ENCODE data around the gene VTA1. TPM values are rescaled to one million over a fixed set of nuclear protein-coding genes. Genes with fewer than 3 reads are reported as not detected.

VTA1 gene
- total and polyA plus RNA-seq, 7 donors, result 33.3 to 62.0 (median 39.3) TPM

- intact Hi-C loops (cut with DNase I), result no loop called here
- H3K4me3 ChIP-seq, result no peak overlapping the region
These were observed 115.2 kb downstream of the VTA1 start for GRCh38 chr6:142262231-142262630.

GRCh38 chr6:142265476-142265875 lies 118.4 kb downstream of the VTA1 start:
- Histone ChIP-seq H3K4me1 (no peaks in the 10 kb centered on the region), H3K4me3 (no peak overlapping the region), H3K9me3 (no peaks in the 10 kb centered on the region), H3K27ac (no peak overlapping the region), H3K27me3 (no peaks in the 10 kb centered on the region), H3K36me3 (no peaks in the 10 kb centered on the region)
- TF ChIP-seq EP300 (IDR thresholded peaks at IDR 0.05) (no peak), POLR2A (IDR thresholded peaks at IDR 0.05) (no peak), CTCF (IDR thresholded peaks at IDR 0.05) (no peak), POLR2AphosphoS5 (IDR thresholded peaks at IDR 0.05) (no peak)
- 19 to 80% methylated on average over 1 of the region's 1 CpG for WGBS, 2 donors
- DNase-seq, result no peak
- intact Hi-C loops (cut with DNase I), result no loop called here

More at GRCh38 chr6:142262231-142262630, 115.2 kb downstream of the VTA1 start:
- no peak overlapping the region for H3K27ac ChIP-seq
- no peak for TF ChIP-seq POLR2A (IDR thresholded peaks at IDR 0.05)
- TF ChIP-seq POLR2AphosphoS5 (IDR thresholded peaks at IDR 0.05), result no peak
- no peak for TF ChIP-seq CTCF (IDR thresholded peaks at IDR 0.05)
- TF ChIP-seq EP300 (IDR thresholded peaks at IDR 0.05), result no peak
- H3K27me3 ChIP-seq, result no peaks in the 10 kb centered on the region
- no peaks in the 10 kb centered on the region for H3K36me3 ChIP-seq
- no peaks in the 10 kb centered on the region for H3K9me3 ChIP-seq
- H3K4me1 ChIP-seq, result no peaks in the 10 kb centered on the region
- DNase-seq, result no peak

GRCh38 chr6:142266060-142266459 lies 119.0 kb downstream of the VTA1 start:
- no peaks in the 10 kb centered on the region for H3K4me1 ChIP-seq
- H3K27me3 ChIP-seq, result no peaks in the 10 kb centered on the region
- TF ChIP-seq POLR2A (IDR thresholded peaks at IDR 0.05) (no peak), EP300 (IDR thresholded peaks at IDR 0.05) (no peak), CTCF (IDR thresholded peaks at IDR 0.05) (no peak), POLR2AphosphoS5 (IDR thresholded peaks at IDR 0.05) (no peak)
- H3K4me3 ChIP-seq, result no peak overlapping the region
- no peaks in the 10 kb centered on the region for H3K9me3 ChIP-seq
- DNase-seq, result no peak
- H3K27ac ChIP-seq, result no peak overlapping the region
- intact Hi-C loops (cut with DNase I), result no loop called here
- whole genome bisulfite sequencing, 2 donors, result 86 to 90% methylated on average over 4 of the region's 4 CpGs
- no peaks in the 10 kb centered on the region for H3K36me3 ChIP-seq

GRCh38 chr6:142271476-142271875 lies 124.4 kb downstream of the VTA1 start:
- H3K4me1 ChIP-seq, result no peaks in the 10 kb centered on the region
- no peak for DNase-seq
- H3K27me3 ChIP-seq, result no peaks in the 10 kb centered on the region
- no peak overlapping the region for H3K27ac ChIP-seq
- no peak for TF ChIP-seq POLR2AphosphoS5 (IDR thresholded peaks at IDR 0.05)
- no peak for TF ChIP-seq EP300 (IDR thresholded peaks at IDR 0.05)
- no peak for TF ChIP-seq POLR2A (IDR thresholded peaks at IDR 0.05)
- TF ChIP-seq CTCF (IDR thresholded peaks at IDR 0.05), result no peak
- H3K4me3 ChIP-seq, result no peak overlapping the region
- intact Hi-C loops (cut with DNase I), result no loop called here
- 72 to 90% methylated on average over 1 of the region's 1 CpG for WGBS, 2 donors
- no peaks in the 10 kb centered on the region for H3K9me3 ChIP-seq
- H3K36me3 ChIP-seq, result no peaks in the 10 kb centered on the region

Other genes with a start within 250 kb of the VTA1 start
- gene GJE1, start 14.3 kb upstream of the VTA1 start, total RNA-seq, result not detected
- gene GJE1, start 14.3 kb upstream of the VTA1 start, polyA plus RNA-seq, result not detected
- not detected for gene NMBR, start 141 bp upstream of the VTA1 start, total RNA-seq
- not detected for gene NMBR, start 141 bp upstream of the VTA1 start, polyA plus RNA-seq
- gene ADGRG6, start 154.7 kb downstream of the VTA1 start, total RNA-seq, result 10 to 100 TPM; 12.6 to 17.6 (median 15.4) TPM
- 1 to 10 TPM in 2 of 3 donors, under 1 TPM in 1; 0.60 to 5.5 (median 1.2) TPM for gene ADGRG6, start 154.7 kb downstream of the VTA1 start, polyA plus RNA-seq